Nephron (organoid): Measurements from ENCODE around the gene ABHD8.
A peak's percentile ranks its signal among the peaks of the same experiment; 100 is the strongest.

Experiments used
- H3K27ac Mint-ChIP-seq, 3 experiments: 2 replicates each; pipeline ENCODE4 v1.8.0; 2020; ENCODE audit warnings: mixed read lengths in 3 of 3, mild to moderate bottlenecking in 2 of 3, moderate library complexity in 1 of 3
- H3K27me3 Mint-ChIP-seq: 2 replicates; pipeline ENCODE4 v1.8.0; 2021; ENCODE audit warnings: low read depth, mild to moderate bottlenecking, moderate library complexity, mixed read lengths
- H3K36me3 Mint-ChIP-seq: 2 replicates; pipeline ENCODE4 v1.8.0; 2020; ENCODE audit warnings: low read depth, mixed read lengths
- H3K4me1 Mint-ChIP-seq: 2 replicates; pipeline ENCODE4 v1.8.0; 2020; ENCODE audit warnings: mixed read lengths
- H3K4me3 Mint-ChIP-seq, 3 experiments: 2 replicates each; pipeline ENCODE4 v1.8.0; 2020; ENCODE audit warnings: mild to moderate bottlenecking in 3 of 3, mixed read lengths in 3 of 3, moderate library complexity in 2 of 3
- H3K9me3 Mint-ChIP-seq: 2 replicates; pipeline ENCODE4 v1.8.0; 2020; ENCODE audit warnings: mixed read lengths
- CTCF ChIP-seq, 3 experiments: fragments of 200-600 bp; sonication (generic); IDR thresholded peaks; one replicate each; pipeline ENCODE4 v1.5.0; 2021; ENCODE audit warnings: antibody characterized with exemption in 3 of 3; ENCODE audit not compliant: unreplicated experiment in 3 of 3

The ABHD8 gene

GRCh38 chr19:17303167-17303939 is at the start of gene ABHD8:
Gene ABHD8, minus strand, starts transcription at chr19:17303425. Its CDS starts 1,809 bp downstream, at chr19:17301616.
- peak; percentile 73 to 78 (median 74) for TF ChIP-seq CTCF (IDR thresholded peaks at IDR 0.05; ENCODE audit: unreplicated experiment in 3 of 3)
- no peaks in the 10 kb centered on the region for H3K27me3 Mint-ChIP-seq

GRCh38 chr19:17352608-17353280 is 49.5 kb upstream of the ABHD8 start:
- Mint-ChIP-seq H3K4me1 (peaks cover 10% of the 10 kb centered on the region), H3K36me3 (no peaks in the 10 kb centered on the region), H3K4me3 (no peak overlapping the region), H3K27me3 (peaks cover 4% of the 10 kb centered on the region), H3K27ac (peak overlapping the region; percentile 42 to 57 (median 54)), H3K9me3 (no peaks in the 10 kb centered on the region)
- no peak for TF ChIP-seq CTCF (IDR thresholded peaks at IDR 0.05; ENCODE audit: unreplicated experiment in 3 of 3)

More at GRCh38 chr19:17303167-17303939, at the start of gene ABHD8:
- Mint-ChIP-seq H3K4me1 (peaks cover 44% of the 10 kb centered on the region), H3K4me3 (peak within 1 kb of the TSS; percentile 80 to 95 (median 94)), H3K27ac (peak within 1 kb of the TSS; percentile 79 to 91 (median 86)), H3K9me3 (no peaks in the 10 kb centered on the region), H3K36me3 (peaks cover 11% of the 10 kb centered on the region)

- Mint-ChIP-seq H3K27me3 (peaks cover 8% of the 10 kb centered on the region), H3K4me3 (no peak overlapping the region), H3K4me1 (peaks cover 15% of the 10 kb centered on the region), H3K9me3 (no peaks in the 10 kb centered on the region), H3K36me3 (no peaks in the 10 kb centered on the region), H3K27ac (no peak overlapping the region)
- no peak for TF ChIP-seq CTCF (IDR thresholded peaks at IDR 0.05; ENCODE audit: unreplicated experiment in 3 of 3)
Observed at GRCh38 chr19:17351815-17352435, 48.7 kb upstream of the ABHD8 start.

GRCh38 chr19:17348700-17349099 is 45.5 kb upstream of the ABHD8 start:
- Mint-ChIP-seq H3K27ac (peak overlapping the region; percentile 85 to 95 (median 87)), H3K9me3 (no peaks in the 10 kb centered on the region), H3K27me3 (peaks cover 8% of the 10 kb centered on the region), H3K36me3 (no peaks in the 10 kb centered on the region), H3K4me1 (peaks cover 15% of the 10 kb centered on the region), H3K4me3 (peak overlapping the region; percentile 58 to 79 (median 62))
- TF ChIP-seq CTCF (IDR thresholded peaks at IDR 0.05; ENCODE audit: unreplicated experiment in 3 of 3) = no peak

- H3K9me3 Mint-ChIP-seq = no peaks in the 10 kb centered on the region
- no peaks in the 10 kb centered on the region for H3K36me3 Mint-ChIP-seq
- H3K4me1 Mint-ChIP-seq = peaks cover 15% of the 10 kb centered on the region
- TF ChIP-seq CTCF (IDR thresholded peaks at IDR 0.05; ENCODE audit: unreplicated experiment in 3 of 3) = no peak
- no peak overlapping the region for H3K4me3 Mint-ChIP-seq
- peaks cover 8% of the 10 kb centered on the region for H3K27me3 Mint-ChIP-seq
- peak overlapping the region; percentile 68 to 84 (median 72) for H3K27ac Mint-ChIP-seq
Observed at GRCh38 chr19:17347877-17348276, 44.7 kb upstream of the ABHD8 start.
